ENCODE results near the gene NUAK1. TPM values are rescaled to one million over a fixed set of nuclear protein-coding genes. Genes with fewer than 3 reads are reported as not detected.

NUAK1 gene
- 11.4 TPM for total RNA-seq

DNA sequence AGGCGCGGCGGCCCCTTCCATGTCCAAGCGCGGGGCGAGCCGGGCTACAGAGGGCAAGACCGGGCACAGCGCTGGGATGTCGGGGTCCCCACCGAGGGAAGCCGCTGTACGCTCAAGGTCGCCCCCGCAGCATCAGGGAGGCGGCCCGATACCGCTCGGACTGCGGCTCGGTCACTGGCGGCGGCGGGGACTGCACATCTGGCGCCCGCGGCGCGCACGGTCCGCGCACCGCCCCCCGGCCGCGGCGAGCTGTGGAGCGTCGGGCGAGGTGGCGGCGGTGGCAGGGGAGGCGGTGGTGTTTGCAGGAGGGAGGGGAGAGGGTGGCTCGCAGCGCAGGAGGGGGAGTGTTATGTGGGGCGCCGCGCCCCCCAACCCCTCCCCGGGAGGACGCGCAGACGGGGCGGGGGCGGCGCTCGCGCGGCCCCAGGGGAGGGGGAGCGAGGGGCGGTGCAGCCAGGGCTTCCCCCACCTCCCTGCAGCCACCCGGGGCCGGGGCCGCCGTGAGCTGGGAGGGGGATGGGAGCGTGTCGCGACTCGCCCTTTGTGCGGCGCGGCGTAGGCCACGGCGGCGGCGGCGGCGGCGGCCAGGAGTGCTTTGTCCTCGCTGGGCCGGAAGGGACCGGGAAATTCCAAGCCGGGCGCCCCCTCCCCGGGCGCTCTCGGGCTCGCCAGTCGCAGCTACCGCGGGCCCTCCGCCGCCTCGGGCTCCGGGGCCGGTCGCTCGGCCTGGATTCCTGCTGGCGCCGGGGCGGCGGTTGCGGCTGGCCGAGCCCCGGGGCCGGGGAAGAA lies at the start of gene NUAK1:
Gene NUAK1 (minus strand): TSS at position 322 of the 789 bp plus-strand sequence. CDS start 301 bp downstream, at position 21.
- peak; percentile 46 for DNase-seq (ENCODE audit: low spot score)

DNA sequence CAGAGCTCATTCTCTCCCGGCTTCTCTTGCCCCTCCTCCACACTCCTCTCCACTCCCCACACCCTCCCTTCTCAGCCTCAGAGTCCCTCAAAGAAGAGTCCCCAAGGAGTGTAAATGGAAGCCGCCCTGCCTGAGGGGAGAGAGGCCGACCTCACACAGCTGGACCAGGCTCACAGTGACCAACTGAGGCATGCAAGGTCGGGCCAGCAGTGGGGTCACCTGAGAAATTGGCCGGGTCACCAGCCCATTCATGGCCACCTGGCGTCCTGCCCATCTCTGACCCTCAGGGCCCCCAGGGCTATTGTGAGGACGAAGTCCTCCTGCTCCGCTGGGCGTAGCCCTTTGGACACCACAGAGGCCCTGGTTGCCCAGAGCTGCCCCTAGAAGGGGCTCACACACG lies 49.5 kb upstream of the NUAK1 start:
- no peak for DNase-seq (ENCODE audit: low spot score)

DNA sequence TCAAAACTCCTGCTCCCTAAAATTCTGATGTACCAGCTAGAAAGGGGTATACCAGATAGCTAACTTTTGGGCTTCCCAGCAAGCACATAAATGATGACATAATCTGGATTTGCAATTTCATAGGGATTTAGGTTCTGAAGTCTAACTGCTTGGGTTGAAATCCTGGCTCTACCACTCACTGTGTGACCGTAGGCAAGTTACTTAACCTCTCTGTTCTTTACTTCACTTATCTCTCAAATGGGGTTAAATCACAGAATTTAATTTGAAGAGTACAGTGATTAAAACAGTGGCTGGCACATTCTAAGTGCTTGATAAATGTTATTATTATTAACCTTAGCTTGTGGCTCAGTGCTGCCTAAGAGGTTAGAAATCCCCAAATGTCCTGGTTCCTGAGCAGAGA lies 49.1 kb upstream of the NUAK1 start:
- DNase-seq (ENCODE audit: low spot score), result no peak

DNA sequence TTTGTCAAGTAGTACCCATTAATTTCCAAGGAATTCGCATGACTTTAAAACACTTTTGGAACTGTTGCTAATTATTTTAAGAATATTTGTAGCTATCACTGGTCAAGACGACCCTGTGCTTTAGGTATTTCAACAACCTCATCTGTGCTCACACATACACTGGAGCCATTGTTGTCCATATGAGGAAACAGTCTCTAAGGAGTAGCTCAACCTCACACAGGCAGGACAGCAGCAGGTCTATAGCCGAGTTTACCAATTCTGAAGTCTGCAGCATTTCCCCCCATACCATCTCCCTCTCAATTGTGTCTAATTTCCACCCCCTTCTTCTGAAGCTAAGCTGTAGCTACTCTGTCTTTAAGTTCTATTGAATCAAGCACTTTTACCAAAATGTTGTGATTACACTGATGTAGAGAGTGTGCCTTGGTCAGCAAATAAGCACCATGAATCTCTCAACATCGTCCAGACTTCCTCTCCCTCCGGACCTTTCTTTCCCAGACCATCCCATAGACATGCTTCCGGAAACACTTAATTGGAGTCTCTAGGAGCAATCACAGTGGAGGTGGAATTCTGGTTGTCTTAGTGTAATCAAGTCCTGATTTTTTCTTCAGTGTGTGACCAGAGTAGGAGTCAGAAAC lies 48.5 kb upstream of the NUAK1 start:
- no peak for DNase-seq (ENCODE audit: low spot score)

DNA sequence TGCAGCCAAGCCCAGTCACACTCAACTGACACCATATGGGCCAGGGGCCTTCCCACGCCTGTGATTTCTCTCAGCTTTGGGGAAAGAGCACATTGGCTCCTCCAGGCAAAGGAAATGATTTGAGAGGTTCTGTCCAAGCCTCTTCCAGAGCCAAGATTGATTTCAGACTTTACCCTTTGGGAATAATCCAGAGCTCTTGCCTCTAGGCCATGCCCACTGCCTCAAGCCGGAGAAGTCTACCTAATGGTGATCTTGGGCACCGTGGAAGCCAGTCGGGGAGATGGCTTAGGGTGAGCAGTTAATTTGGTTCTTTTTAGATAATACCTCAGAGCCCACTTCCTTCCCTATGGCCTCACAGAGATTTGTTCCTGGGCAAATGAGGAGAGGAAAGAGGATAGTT lies 45.0 kb upstream of the NUAK1 start:
- no peak for DNase-seq (ENCODE audit: low spot score)

DNA sequence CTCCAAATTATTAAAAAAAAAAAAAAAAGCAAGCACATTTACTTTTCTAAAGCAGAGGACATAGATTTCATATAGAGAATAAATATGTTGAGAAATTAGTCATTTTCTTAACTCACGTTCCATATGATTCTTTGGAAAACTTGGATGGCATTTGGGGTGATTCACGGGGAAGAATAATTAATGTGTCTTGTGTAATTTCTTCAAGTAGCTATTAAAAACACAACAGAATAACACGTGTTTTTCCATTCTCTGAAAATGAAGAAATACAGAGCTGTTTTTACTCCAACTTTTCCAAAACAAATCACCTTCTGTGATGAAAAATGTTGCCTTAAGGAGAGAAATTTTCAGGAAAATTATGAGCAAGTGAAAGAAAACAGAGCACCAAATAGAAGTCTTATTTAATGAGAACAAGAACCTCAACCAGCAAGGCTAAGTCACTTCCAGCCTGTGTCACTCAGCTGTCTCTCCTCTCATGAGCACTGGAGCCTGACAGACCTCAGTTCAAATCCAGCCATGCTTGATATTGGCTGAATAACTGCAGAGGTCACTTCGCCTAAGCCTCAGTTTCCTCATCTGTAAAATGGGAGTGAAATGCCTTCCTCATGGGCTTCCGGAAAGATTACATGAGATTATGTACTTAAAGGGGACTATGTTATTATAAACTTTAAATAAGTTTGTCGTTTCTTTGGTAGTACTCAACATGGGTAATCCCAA lies 42.8 kb upstream of the NUAK1 start:
- DNase-seq (ENCODE audit: low spot score), result no peak

DNA sequence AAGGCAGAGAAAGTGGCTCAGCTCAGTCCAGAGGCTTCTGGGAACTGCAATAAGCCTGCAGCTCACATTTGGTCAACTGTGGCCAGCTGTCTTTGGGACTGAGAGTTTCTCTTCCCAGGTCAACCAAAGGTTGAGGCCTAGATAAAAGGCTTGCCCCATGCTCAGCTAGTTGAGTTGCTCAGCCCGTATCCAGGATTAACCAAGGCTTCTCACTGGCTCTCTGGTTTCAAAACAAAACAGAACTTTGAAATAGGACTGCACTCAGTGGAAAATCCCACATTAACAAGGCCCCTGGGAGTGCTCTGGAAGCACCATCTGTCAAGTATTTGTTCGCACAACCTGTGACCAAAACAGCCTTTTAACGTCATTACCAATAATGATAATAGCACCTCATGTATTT lies 40.3 kb upstream of the NUAK1 start:
- DNase-seq (ENCODE audit: low spot score), result no peak

DNA sequence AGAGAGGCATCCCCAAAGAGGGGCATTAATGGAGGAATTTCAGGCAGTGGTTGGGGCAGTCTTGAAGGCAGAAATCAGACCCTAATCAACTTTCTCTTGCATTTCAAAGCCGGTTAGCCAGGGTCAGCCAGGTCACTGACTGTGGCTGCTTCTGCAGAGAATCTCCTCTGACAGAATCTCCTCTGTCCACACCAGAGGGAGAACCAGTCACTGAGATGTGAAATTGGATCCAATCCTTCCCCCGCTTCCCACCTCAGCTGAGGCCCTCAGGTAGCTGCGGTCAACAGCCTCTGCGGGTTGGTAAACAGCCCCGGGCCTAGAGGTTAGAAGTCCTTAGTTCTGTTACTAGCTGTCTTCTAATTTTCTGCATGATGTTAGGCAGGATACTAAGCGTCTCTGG lies 39.8 kb upstream of the NUAK1 start:
- DNase-seq (ENCODE audit: low spot score), result no peak

DNA sequence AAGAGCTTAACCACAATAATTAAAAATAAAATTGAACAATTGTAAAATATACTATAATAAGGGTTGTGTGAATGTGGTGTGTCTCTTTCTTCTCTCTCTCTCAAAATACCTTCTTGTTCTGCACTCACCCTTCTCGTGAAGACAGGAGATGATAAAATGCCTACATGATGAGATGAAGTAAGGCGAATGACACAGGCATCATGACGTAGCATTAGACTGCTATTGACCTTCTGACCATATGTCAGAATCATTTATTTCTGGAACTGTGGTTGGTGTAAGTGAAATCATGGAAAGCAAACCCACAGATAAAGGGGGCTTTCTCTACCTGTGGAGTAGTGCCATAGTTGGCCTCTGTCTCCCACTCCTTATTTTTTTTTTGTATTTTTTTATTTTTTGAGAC lies 37.8 kb upstream of the NUAK1 start:
- no peak for DNase-seq (ENCODE audit: low spot score)

DNA sequence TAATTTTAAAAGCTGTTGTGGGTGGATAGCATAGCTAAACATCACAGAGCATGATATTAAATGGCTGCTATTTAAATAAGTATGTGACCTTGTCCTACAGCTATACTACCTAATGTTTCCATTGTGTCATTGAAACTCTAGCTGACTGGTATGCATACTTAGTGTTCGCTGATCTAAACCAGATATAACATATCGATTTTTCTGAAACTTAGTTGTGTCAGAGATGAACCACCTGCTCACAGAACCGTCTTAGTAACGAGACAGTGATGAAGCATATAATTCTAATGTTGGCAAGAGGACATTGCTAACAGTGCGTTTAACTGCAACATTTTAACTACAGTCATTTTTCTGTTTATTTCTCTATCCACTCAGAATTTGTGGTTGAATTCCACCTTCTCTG lies 36.1 kb upstream of the NUAK1 start:
- no peak for DNase-seq (ENCODE audit: low spot score)

DNA sequence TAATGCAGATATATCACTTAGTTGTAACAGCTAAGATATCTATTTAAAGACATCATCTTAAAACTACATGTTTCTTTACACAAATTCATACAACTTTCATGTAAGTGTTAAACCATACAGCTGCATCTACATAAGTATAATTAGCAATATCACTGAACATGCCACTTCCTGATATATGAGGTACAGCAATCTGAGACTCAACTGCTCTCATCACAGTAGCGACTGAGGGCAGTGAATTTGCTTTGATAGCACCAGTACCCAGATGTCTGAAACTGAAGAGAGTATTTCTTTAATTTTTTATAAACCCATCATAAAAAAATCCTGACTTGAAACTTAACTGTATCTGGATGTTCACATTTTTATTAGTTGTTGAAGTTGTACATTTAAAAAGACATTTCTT lies 34.7 kb upstream of the NUAK1 start:
- DNase-seq (ENCODE audit: low spot score), result no peak

DNA sequence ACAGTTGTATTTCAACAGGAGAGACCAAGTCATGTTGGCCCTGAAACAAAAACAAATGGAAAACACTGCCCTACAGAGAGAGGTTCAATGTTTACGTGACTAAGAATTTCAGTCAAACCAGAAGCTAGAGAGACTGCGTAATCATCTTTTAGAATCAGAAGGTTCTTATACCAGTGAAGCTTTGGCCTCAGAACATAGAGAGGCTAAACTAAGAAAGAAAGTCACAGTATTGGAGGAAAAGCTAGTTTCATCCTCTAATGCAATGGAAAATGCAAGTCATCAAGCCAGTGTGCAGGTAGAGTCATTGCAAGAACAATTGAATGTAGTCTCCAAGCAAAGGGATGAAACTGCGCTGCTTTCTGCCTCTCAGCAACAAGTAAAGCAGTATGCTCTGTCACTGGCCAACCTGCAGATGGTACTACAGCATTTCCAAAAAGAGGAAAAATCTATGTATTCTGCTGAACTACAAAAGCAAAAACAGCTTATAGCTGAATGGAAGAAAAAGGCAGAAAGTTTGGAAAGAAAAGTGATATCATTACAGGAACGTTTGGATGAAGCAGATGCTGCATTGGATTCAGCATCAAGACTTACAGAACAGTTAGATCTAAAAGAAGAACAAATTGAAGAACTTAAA lies 32.5 kb upstream of the NUAK1 start:
- no peak for DNase-seq (ENCODE audit: low spot score)

DNA sequence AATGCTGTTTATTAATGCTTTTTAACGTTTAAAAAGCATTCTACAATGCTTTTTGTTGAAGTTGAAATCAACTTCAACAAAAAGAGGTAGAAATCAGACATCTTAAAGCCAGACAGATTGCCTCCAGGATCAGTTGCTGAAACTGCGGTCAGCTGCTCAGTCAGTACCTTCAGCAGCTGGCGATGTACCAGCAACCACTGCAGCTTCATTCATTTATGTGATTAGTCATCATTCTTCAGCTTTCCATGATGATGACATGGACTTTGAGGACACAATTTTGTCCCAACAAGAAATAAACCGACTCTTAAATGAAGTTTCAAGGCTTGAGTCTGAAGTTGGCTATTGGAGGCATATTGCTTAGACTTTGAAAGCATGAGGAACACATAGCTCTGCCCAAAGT lies 31.5 kb upstream of the NUAK1 start:
- DNase-seq (ENCODE audit: low spot score), result no peak

DNA sequence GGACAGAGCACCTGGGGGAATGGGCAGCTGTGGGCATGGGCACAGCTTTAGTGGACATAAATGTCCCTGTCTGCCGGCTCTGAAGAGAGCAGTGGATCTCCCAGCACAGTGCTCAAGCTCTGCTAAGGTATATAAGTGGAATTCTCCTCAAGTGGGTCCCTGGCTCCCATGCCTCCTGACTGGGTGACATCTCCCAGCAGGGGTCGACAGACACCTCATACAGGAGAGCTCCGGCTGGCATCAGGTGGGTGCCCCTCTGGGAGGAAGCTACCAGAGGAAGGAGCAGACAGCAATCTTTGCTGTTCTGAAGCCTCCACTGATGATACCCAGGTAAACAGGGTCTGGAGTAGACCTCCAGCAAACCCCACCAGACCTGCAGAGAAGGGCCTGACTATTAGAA lies 25.0 kb upstream of the NUAK1 start:
- DNase-seq (ENCODE audit: low spot score), result no peak

DNA sequence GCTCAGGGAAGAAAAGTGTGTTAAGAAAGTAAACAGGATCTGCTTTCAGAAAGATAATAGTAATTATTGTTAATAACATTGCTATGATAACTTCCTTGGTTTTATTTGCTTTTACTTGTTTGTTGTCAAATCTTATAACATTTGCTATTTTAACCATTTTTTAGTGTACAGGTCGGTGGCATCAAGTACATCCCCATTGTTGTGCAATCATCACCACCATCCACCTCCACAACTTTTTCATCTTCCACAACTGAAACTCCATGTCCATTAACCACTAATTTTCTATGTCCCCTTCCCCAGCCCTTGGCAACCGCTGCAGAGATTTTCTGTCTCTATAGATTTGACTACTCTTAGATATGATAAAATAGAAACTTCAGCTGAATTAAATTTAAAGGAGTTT lies 22.7 kb upstream of the NUAK1 start:
- DNase-seq (ENCODE audit: low spot score), result no peak

DNA sequence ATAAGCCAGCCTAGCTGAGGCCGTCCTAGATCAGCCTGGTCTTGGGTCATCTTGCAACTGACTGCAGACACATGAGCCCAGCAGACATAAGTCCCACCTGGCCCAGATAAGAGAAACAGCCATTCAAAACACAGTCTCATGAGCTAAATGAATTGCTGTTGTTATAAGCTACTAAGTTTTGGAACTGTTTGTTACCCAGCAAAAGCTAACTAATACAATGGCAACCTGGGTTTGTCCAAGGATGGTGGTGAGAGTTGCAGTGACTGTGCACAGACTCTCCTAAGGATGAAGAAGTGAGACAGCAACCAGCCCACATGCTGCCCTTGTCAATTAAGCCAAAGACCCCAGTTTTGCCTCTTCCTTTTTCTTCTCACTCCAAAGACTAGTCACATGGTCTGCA lies 22.2 kb upstream of the NUAK1 start:
- DNase-seq (ENCODE audit: low spot score), result no peak

DNA sequence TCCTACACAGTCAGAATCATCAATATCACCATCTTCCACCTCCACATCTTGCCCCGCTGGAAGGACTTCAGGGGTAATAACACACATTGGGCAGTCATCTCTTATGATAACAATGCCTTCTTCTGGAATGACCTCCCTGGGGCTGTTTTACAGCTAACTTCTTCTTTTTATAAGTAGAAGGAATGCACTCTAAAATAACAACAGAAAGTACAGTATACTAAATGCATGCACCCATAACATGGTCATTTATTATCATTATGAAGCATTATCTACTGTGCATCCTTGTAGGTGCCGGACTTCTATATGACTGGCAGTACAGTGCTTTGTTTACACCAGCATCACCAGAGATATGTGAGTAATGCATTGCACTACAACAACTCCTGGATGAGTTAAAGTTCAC lies 19.0 kb upstream of the NUAK1 start:
- DNase-seq (ENCODE audit: low spot score), result no peak

DNA sequence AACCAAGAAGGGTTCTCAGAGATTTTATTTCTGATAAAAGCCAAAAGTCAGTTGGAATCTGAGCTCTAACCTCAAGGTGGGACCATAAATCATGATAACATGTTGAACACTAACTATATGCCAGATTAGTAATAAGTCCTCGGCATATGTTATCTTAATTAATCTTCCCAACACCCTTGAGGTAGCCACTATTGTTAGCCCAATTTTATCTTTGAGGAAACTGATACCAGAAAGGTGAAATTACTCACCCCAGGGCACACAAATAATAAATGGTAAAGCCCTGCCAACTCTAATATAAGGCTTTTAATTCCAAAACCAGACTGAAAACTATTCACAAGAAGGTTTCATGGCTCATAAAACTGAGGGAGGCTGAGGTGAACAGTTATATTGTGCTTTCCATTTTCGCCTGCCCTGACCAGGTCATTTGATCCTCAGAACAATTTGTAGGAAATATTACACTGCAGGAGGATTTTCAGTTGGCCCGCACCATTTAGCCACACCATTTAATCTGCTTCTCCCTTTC lies 16.1 kb upstream of the NUAK1 start:
- no peak for DNase-seq (ENCODE audit: low spot score)

DNA sequence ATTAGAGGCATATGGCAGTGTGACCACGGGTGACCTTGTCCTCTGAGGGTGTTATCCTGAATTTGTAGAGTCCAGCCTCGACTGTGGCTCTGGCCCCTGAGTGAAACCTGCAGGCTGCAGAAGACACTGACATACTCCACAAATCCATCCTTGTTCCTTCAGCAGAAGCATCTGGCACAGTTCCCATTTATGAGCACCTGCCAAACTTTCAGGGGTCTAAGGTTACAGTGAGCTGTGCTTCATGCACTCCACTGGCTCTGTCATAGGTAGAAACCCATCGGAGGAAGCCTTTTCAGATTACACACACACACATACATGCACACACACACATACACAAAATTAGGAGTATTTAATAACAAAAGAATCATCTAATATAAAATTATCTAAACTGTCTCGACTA lies 13.6 kb upstream of the NUAK1 start:
- DNase-seq (ENCODE audit: low spot score), result no peak

DNA sequence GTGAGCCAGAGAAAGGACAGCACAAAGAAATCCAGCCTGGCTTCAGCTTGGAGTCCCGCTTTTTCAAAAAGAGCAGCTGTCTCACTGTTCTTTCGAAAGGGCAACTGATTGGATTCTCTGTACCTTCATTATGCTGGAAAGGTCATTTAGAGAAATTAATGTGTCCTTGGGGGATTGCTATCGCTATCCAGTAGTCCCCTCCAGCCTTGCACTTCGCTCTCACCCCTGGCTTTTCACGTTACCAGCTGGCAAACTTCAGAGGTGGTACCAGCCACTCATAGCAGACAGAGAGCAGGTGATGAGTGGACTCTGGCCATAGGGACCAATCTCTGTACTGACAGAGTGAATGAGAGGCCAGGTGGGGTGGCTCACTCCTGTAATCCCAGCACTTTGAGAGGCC lies 11.8 kb upstream of the NUAK1 start:
- DNase-seq (ENCODE audit: low spot score), result no peak

DNA sequence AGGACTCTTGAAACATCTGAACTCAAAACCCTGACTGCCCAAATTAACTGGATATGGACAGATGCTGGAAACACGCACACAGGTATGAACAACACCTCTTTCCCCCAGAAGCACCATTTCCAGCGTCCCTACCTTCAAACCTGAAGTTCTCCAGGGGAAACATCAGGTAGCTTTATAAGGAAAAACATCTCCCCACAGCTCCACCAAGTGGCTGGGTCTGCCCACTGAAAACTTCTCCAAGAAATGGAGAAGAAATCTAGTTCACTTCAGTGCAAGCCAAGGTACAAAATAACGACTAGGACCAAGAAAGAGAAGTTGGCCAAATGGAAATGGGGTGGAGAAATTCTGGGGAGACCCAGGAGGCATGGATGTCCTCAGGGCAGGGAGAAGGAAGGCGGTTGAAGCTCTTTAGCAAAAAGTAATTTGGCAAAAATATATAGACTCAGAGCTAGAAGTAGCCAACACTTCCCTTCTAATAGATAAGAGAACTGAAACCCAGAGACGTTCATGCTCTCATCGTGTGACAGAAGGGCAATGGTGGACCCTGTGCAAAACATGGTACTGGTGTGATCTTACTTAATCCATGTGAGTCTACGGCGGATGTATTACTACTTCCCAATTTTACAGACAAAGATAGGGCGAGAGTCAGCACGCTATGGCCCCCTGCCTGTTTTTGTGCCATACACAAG lies 10.5 kb upstream of the NUAK1 start:
- DNase-seq (ENCODE audit: low spot score), result no peak

DNA sequence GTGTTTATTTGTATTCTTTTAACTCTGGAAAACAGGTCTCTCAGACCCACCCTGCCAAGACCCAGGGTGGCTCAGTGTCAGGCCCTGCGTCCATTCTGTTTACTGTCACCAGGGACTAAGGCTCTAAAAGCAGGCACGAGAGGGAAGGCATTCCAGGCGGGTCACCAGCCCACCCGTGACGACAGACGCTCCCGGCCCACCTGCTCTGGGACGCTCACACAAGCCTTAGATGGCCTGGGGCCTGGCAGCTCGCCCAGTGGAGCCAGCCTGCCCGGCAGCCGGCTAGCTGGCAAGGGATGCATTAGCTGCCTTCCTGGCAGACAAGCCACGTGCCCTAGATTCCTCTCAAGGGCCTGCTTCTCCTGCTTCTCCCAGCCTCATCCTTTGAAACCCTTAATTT lies 9.2 kb upstream of the NUAK1 start:
- peak; percentile 65 for DNase-seq (ENCODE audit: low spot score)
